Trophoblast cell (in vitro differentiated cells and primary cell): ENCODE data around the gene MIER2.

Experiments used
- DNase-seq, 2 donors: peaks; one replicate each; pipeline ENCODE4 v3.0.0-alpha.2; 2016
- H2AFZ ChIP-seq: 2 replicates; pipeline ENCODE4 v1.6.1; 2013; ENCODE audit warnings: low read length, moderate library complexity, mild to moderate bottlenecking; ENCODE audit not compliant: insufficient read depth, poor library complexity
- H2AK5ac ChIP-seq: 2 replicates; pipeline ENCODE4 v1.6.1; 2013; ENCODE audit warnings: mild to moderate bottlenecking, low read length
- H2BK120ac ChIP-seq: 2 replicates; pipeline ENCODE4 v1.6.1; 2013; ENCODE audit warnings: low read length, mild to moderate bottlenecking, moderate library complexity; ENCODE audit not compliant: insufficient read depth, poor library complexity
- H2BK12ac ChIP-seq: 2 replicates; pipeline ENCODE4 v1.6.1; 2013; ENCODE audit warnings: mild to moderate bottlenecking, low read length, moderate library complexity
- H2BK5ac ChIP-seq: 2 replicates; pipeline ENCODE4 v1.6.1; 2013; ENCODE audit warnings: low read length, low read depth, moderate library complexity, mild to moderate bottlenecking; ENCODE audit not compliant: poor library complexity
- H3K14ac ChIP-seq: 2 replicates; pipeline ENCODE4 v1.6.1; 2013; ENCODE audit warnings: mild to moderate bottlenecking, low read length
- H3K18ac ChIP-seq: 2 replicates; pipeline ENCODE4 v1.6.1; 2013; ENCODE audit warnings: mild to moderate bottlenecking, low read length
- H3K23ac ChIP-seq: 2 replicates; pipeline ENCODE4 v1.6.1; 2013; ENCODE audit warnings: low read length
- H3K27ac ChIP-seq: 2 replicates; pipeline ENCODE4 v1.5.1; 2013; ENCODE audit warnings: low read depth, mild to moderate bottlenecking, inconsistent platforms, low read length, moderate library complexity
- H3K27me3 ChIP-seq: 2 replicates; pipeline ENCODE4 v1.6.1; 2013; ENCODE audit warnings: inconsistent platforms, mild to moderate bottlenecking, low read length, moderate library complexity; ENCODE audit not compliant: insufficient read depth
- H3K36me3 ChIP-seq, 2 experiments: 1 replicate in 1 of 2; 2 replicates in 1 of 2; pipeline ENCODE4 v1.6.1; 2013; ENCODE audit warnings: low read length in 2 of 2, mild to moderate bottlenecking in 2 of 2, moderate library complexity in 1 of 2; ENCODE audit not compliant: insufficient read depth in 2 of 2, control insufficient read depth in 1 of 2
- H3K4ac ChIP-seq: 2 replicates; pipeline ENCODE4 v1.6.1; 2013; ENCODE audit warnings: low read depth, mild to moderate bottlenecking, low read length, moderate library complexity
- H3K4me1 ChIP-seq, 2 experiments: 1 replicate in 1 of 2; 2 replicates in 1 of 2; pipeline ENCODE4 v1.6.1; 2013; ENCODE audit warnings: low read length in 2 of 2, mild to moderate bottlenecking in 2 of 2, moderate library complexity in 1 of 2; ENCODE audit not compliant: insufficient read depth in 2 of 2, control insufficient read depth in 1 of 2
- H3K4me2 ChIP-seq: 2 replicates; pipeline ENCODE4 v1.6.1; 2013; ENCODE audit warnings: inconsistent platforms, mild to moderate bottlenecking, low read length, moderate library complexity
- H3K4me3 ChIP-seq: 2 replicates; pipeline ENCODE4 v1.5.1; 2013; ENCODE audit warnings: mild to moderate bottlenecking, low read depth, low read length, inconsistent platforms
- H3K79me1 ChIP-seq: one replicate; pipeline ENCODE4 v1.6.1; 2013; ENCODE audit warnings: low read length
- H3K79me2 ChIP-seq: 2 replicates; pipeline ENCODE4 v1.6.1; 2013; ENCODE audit warnings: low read length, mild to moderate bottlenecking; ENCODE audit not compliant: control insufficient read depth, insufficient read depth, poor library complexity
- H3K9ac ChIP-seq: 2 replicates; pipeline ENCODE4 v1.6.1; 2013; ENCODE audit warnings: mild to moderate bottlenecking, low read length
- H3K9me3 ChIP-seq: 2 replicates; pipeline ENCODE4 v1.6.1; 2013; ENCODE audit warnings: low read depth, mild to moderate bottlenecking, control low read depth, inconsistent platforms, low read length; ENCODE audit not compliant: insufficient read depth
- H4K12ac ChIP-seq: 2 replicates; pipeline ENCODE4 v1.6.1; 2013; ENCODE audit warnings: low read depth, mild to moderate bottlenecking, low read length, moderate library complexity
- H4K8ac ChIP-seq: 2 replicates; pipeline ENCODE4 v1.6.1; 2013; ENCODE audit warnings: low read depth, mild to moderate bottlenecking, low read length, moderate library complexity
- H4K91ac ChIP-seq: one replicate; pipeline ENCODE4 v1.6.1; 2013; ENCODE audit warnings: low read depth, mild to moderate bottlenecking, low read length, moderate library complexity
- WGBS: extraction: QIAGEN DNeasy Blood & Tissue Kit; methylation state at CpG from one replicate; pipeline ENCODE4 v1.1.7; 2013; ENCODE audit warnings: missing lambda C conversion rate; ENCODE audit not compliant: insufficient read length, insufficient coverage; ENCODE audit errors: extremely low coverage; 5-methylcytosine and 5-hydroxymethylcytosine counted together

MIER2 gene

GRCh38 chr19:374183-374885 lies 29.7 kb upstream of the MIER2 start:
- no peaks in the 10 kb centered on the region for H3K4me1 ChIP-seq
- WGBS, result no CpG with 5 or more reads among the region's 23 CpGs

GRCh38 chr19:373391-374182 lies 29.0 kb upstream of the MIER2 start:
- no peak overlapping the region for H3K4me2 ChIP-seq
- H3K14ac ChIP-seq, result no peak overlapping the region
- no peak overlapping the region for H4K12ac ChIP-seq
- no peaks in the 10 kb centered on the region for H3K27me3 ChIP-seq
- no peak overlapping the region for H3K9ac ChIP-seq
- no peaks in the 10 kb centered on the region for H3K79me1 ChIP-seq
- H3K23ac ChIP-seq, result no peak overlapping the region
- H3K4ac ChIP-seq, result no peak overlapping the region
- H2AFZ ChIP-seq, result no peak overlapping the region
- no peak overlapping the region for H4K91ac ChIP-seq
- no peaks in the 10 kb centered on the region for H3K4me1 ChIP-seq
- no peak overlapping the region for H3K27ac ChIP-seq
- H2BK12ac ChIP-seq, result no peak overlapping the region
- H3K9me3 ChIP-seq, result peaks cover 3% of the 10 kb centered on the region
- DNase-seq, result no peak
- no peak overlapping the region for H4K8ac ChIP-seq
- H2BK120ac ChIP-seq, result no peak overlapping the region
- H3K79me2 ChIP-seq, result no peaks in the 10 kb centered on the region
- H3K18ac ChIP-seq, result no peak overlapping the region
- H2AK5ac ChIP-seq, result no peak overlapping the region
- no peak overlapping the region for H2BK5ac ChIP-seq
- H3K36me3 ChIP-seq, result no peaks in the 10 kb centered on the region
- WGBS, result no CpG with 5 or more reads among the region's 24 CpGs
- no peak overlapping the region for H3K4me3 ChIP-seq

More at GRCh38 chr19:374183-374885, 29.7 kb upstream of the MIER2 start:
- Histone ChIP-seq H3K36me3 (no peaks in the 10 kb centered on the region), H3K4me2 (no peak overlapping the region), H3K27ac (no peak overlapping the region), H4K91ac (no peak overlapping the region), H3K4ac (no peak overlapping the region), H3K14ac (no peak overlapping the region), H2BK5ac (no peak overlapping the region), H2BK12ac (no peak overlapping the region), H2AK5ac (no peak overlapping the region), H3K23ac (no peak overlapping the region), H2AFZ (no peak overlapping the region), H4K12ac (no peak overlapping the region), H3K9ac (no peak overlapping the region), H3K18ac (no peak overlapping the region), H3K79me2 (no peaks in the 10 kb centered on the region), H2BK120ac (no peak overlapping the region), H3K9me3 (peaks cover 3% of the 10 kb centered on the region), H3K4me3 (no peak overlapping the region), H4K8ac (no peak overlapping the region), H3K27me3 (no peaks in the 10 kb centered on the region), H3K79me1 (no peaks in the 10 kb centered on the region)
- no peak for DNase-seq

- H3K4me2 ChIP-seq, result no peak overlapping the region
- peaks cover 3% of the 10 kb centered on the region for H3K9me3 ChIP-seq
- no peaks in the 10 kb centered on the region for H3K27me3 ChIP-seq
- no peak overlapping the region for H3K4me3 ChIP-seq
- no peak overlapping the region for H4K8ac ChIP-seq
- no peak overlapping the region for H3K27ac ChIP-seq
- H3K23ac ChIP-seq, result no peak overlapping the region
- H3K79me2 ChIP-seq, result no peaks in the 10 kb centered on the region
- H3K4ac ChIP-seq, result no peak overlapping the region
- H3K79me1 ChIP-seq, result no peaks in the 10 kb centered on the region
- H3K14ac ChIP-seq, result no peak overlapping the region
- H4K91ac ChIP-seq, result no peak overlapping the region
- no peak overlapping the region for H2AFZ ChIP-seq
- H2BK120ac ChIP-seq, result no peak overlapping the region
- H3K4me1 ChIP-seq, result peaks cover 0 to 2% of the 10 kb centered on the region in 2 experiments
- H2AK5ac ChIP-seq, result no peak overlapping the region
- no peak overlapping the region for H2BK5ac ChIP-seq
- no peak for DNase-seq
- H3K18ac ChIP-seq, result no peak overlapping the region
- no peak overlapping the region for H2BK12ac ChIP-seq
- H3K36me3 ChIP-seq, result no peaks in the 10 kb centered on the region
- H4K12ac ChIP-seq, result no peak overlapping the region
- H3K9ac ChIP-seq, result no peak overlapping the region
- WGBS, result no CpG with 5 or more reads among the region's 14 CpGs
Observed at GRCh38 chr19:372306-372890, 27.8 kb upstream of the MIER2 start.

DNA sequence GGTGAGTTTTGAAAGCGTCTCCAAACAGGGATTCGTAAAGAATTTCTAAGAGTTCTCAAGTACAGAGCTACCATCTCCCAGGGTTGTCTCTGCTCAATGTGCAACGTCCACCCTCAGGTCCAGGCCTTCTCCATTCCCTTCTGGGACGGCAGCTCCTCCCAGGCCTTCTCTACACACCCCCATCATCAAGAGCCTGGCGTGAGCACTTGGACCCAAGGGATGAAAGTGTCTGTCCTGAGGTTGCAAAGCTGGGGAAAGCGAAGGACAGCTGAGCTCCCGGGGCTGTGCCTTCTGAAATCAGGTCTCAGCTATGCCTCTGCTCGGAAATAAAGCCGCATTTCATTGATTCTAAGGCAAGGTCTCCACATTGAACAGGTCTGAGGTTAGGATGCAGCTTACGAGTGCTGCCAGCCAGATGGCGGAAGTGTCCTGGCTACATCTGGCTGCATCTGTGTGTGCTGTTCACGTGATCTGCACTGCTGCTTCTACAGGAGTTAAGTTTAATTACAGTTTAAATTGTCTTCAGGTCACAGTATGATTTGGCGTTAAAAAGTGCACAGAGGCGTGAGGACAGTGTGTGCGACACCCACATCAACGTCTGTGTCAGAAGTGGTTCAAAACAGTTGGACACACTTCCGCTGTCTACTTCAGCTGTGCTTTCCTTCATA lies 27.0 kb upstream of the MIER2 start:
- WGBS, result no CpG with 5 or more reads among the region's 17 CpGs
- Histone ChIP-seq H3K14ac (no peak overlapping the region), H3K18ac (no peak overlapping the region)

More for the DNA sequence above, 27.0 kb upstream of the MIER2 start:
- Histone ChIP-seq H3K4me3 (no peak overlapping the region), H3K4me2 (no peak overlapping the region), H3K4ac (no peak overlapping the region), H3K23ac (no peak overlapping the region), H2BK5ac (no peak overlapping the region), H3K9ac (no peak overlapping the region), H2BK12ac (no peak overlapping the region), H2AK5ac (no peak overlapping the region), H3K4me1 (peaks cover 0 to 2% of the 10 kb centered on the region in 2 experiments), H3K36me3 (no peaks in the 10 kb centered on the region), H3K9me3 (peaks cover 3% of the 10 kb centered on the region), H3K79me2 (no peaks in the 10 kb centered on the region), H4K8ac (no peak overlapping the region), H2BK120ac (no peak overlapping the region), H3K79me1 (no peaks in the 10 kb centered on the region), H4K12ac (no peak overlapping the region), H2AFZ (no peak overlapping the region), H3K27ac (no peak overlapping the region), H4K91ac (no peak overlapping the region), H3K27me3 (no peaks in the 10 kb centered on the region)
- DNase-seq, result no peak
